GM23338 (cell line): ENCODE results near the gene SART3. TPM values are rescaled to one million over a fixed set of nuclear protein-coding genes. Genes with fewer than 3 reads are reported as not detected.

Experiments used
- ATAC-seq: fragments of 200-7000 bp; cut with Tn5 transposase; 3 replicates; pipeline ENCODE4 v1.9.1; 2020
- DNase-seq: peaks from one replicate; pipeline ENCODE4 v3.0.0-alpha.2; 2015; ENCODE audit warnings: low spot score
- H2AFZ ChIP-seq: fragments of 200-600 bp; sonication (generic); 2 replicates; pipeline ENCODE4 v1.8.0; 2016; ENCODE audit warnings: antibody characterized with exemption, mild to moderate bottlenecking, moderate library complexity
- H3F3A ChIP-seq: fragments of 200-600 bp; sonication (generic); replicated peaks from 2 replicates; pipeline ENCODE4 v1.8.0; 2017; ENCODE audit warnings: antibody characterized with exemption, mixed run types, low read depth
- H3K27ac ChIP-seq: fragments of 200-600 bp; sonication (generic); 2 replicates; pipeline ENCODE4 v1.6.1; 2016; ENCODE audit warnings: low read depth
- H3K27me3 ChIP-seq: fragments of 200-600 bp; sonication (generic); 2 replicates; pipeline ENCODE4 v1.8.0; 2016; ENCODE audit warnings: mild to moderate bottlenecking, mixed run types, moderate library complexity; ENCODE audit not compliant: insufficient read depth
- H3K36me3 ChIP-seq: fragments of 200-600 bp; sonication (generic); 2 replicates; pipeline ENCODE4 v1.8.0; 2016; ENCODE audit warnings: mild to moderate bottlenecking; ENCODE audit not compliant: insufficient read depth
- H3K4me1 ChIP-seq: fragments of 200-600 bp; sonication (generic); 2 replicates; pipeline ENCODE4 v1.8.0; 2016; ENCODE audit warnings: mild to moderate bottlenecking, moderate library complexity; ENCODE audit not compliant: insufficient read depth
- H3K4me2 ChIP-seq: fragments of 200-600 bp; sonication (generic); 2 replicates; pipeline ENCODE4 v1.7.1; 2017; ENCODE audit warnings: mixed run types
- H3K4me3 ChIP-seq: fragments of 200-600 bp; sonication (generic); 2 replicates; pipeline ENCODE4 v1.6.1; 2016; ENCODE audit warnings: mixed run types
- H3K79me2 ChIP-seq: fragments of 200-600 bp; sonication (generic); replicated peaks from 2 replicates; pipeline ENCODE4 v1.8.0; 2017; ENCODE audit warnings: mild to moderate bottlenecking; ENCODE audit not compliant: insufficient read depth
- H3K9me2 ChIP-seq: fragments of 200-600 bp; sonication (generic); 2 replicates; pipeline ENCODE4 v1.8.0; 2017; ENCODE audit not compliant: insufficient read depth
- H4K20me1 ChIP-seq: fragments of 200-600 bp; sonication (generic); replicated peaks from 2 replicates; pipeline ENCODE4 v1.8.0; 2017; ENCODE audit warnings: mild to moderate bottlenecking; ENCODE audit not compliant: insufficient read depth
- H3K27ac Mint-ChIP-seq: 2 replicates; pipeline ENCODE4 v1.8.0; 2020; ENCODE audit warnings: inconsistent platforms, mild to moderate bottlenecking, moderate library complexity, mixed read lengths
- H3K27me3 Mint-ChIP-seq: 3 replicates; pipeline ENCODE4 v1.8.0; 2022; ENCODE audit warnings: low read depth, mild to moderate bottlenecking, moderate library complexity, mixed read lengths, inconsistent platforms; ENCODE audit not compliant: insufficient read depth, poor library complexity
- H3K36me3 Mint-ChIP-seq: 3 replicates; pipeline ENCODE4 v1.8.0; 2021; ENCODE audit warnings: low read depth, mild to moderate bottlenecking, inconsistent platforms, moderate library complexity, mixed read lengths
- H3K4me1 Mint-ChIP-seq: 3 replicates; pipeline ENCODE4 v1.8.0; 2020; ENCODE audit warnings: mild to moderate bottlenecking, inconsistent platforms, mixed read lengths
- H3K4me3 Mint-ChIP-seq: 3 replicates; pipeline ENCODE4 v1.8.0; 2021; ENCODE audit warnings: moderate library complexity, mild to moderate bottlenecking, inconsistent platforms, mixed read lengths
- H3K9me3 Mint-ChIP-seq: 3 replicates; pipeline ENCODE4 v1.8.0; 2020; ENCODE audit warnings: moderate library complexity, mild to moderate bottlenecking, inconsistent platforms, mixed read lengths
- CREB1 ChIP-seq: fragments of 250-450 bp; sonication (Bioruptor Pico); IDR thresholded peaks from 2 replicates; pipeline ENCODE4 v1.5.0; 2020; ENCODE audit warnings: low read depth, mild to moderate bottlenecking, moderate library complexity
- CTCF ChIP-seq, 2 experiments: fragments of 200-600 bp in 1 of 2; sonication (generic) in 1 of 2; conservative IDR thresholded peaks; 2 replicates each; pipeline versions ENCODE4 v1.5.1 to v1.6.1; 2016 to 2017; ENCODE audit warnings: antibody characterized with exemption in 2 of 2, low read depth in 2 of 2, mild to moderate bottlenecking in 2 of 2, moderate library complexity in 1 of 2
- ETS1 ChIP-seq: IDR thresholded peaks from 2 replicates; pipeline ENCODE4 v1.6.1; 2016; ENCODE audit warnings: antibody characterized with exemption
- EZH2 ChIP-seq: fragments of 200-600 bp; sonication (generic); IDR thresholded peaks from one replicate; pipeline ENCODE4 v1.8.0; 2017; ENCODE audit warnings: antibody characterized with exemption, mild to moderate bottlenecking, low read depth; ENCODE audit not compliant: unreplicated experiment
- EZH2phosphoT487 ChIP-seq: fragments of 200-600 bp; sonication (generic); IDR thresholded peaks from one replicate; pipeline ENCODE4 v1.8.1; 2018; ENCODE audit warnings: antibody characterized with exemption; ENCODE audit not compliant: unreplicated experiment
- JUNB ChIP-seq: IDR thresholded peaks from one replicate; pipeline ENCODE4 v1.6.1; 2016; ENCODE audit warnings: antibody characterized with exemption; ENCODE audit not compliant: unreplicated experiment
- NANOG ChIP-seq: IDR thresholded peaks from 2 replicates; pipeline ENCODE4 v1.6.1; 2016; ENCODE audit warnings: antibody characterized with exemption, borderline replicate concordance
- POLR2AphosphoS5 ChIP-seq: IDR thresholded peaks from 2 replicates; pipeline ENCODE4 v1.6.1; 2016; ENCODE audit warnings: antibody characterized with exemption, low read depth
- REST ChIP-seq: IDR thresholded peaks from one replicate; pipeline ENCODE4 v1.6.1; 2018; ENCODE audit warnings: antibody characterized with exemption; ENCODE audit not compliant: unreplicated experiment
- STAT1 ChIP-seq: IDR thresholded peaks from one replicate; pipeline ENCODE4 v1.6.1; 2016; ENCODE audit warnings: antibody characterized with exemption; ENCODE audit not compliant: unreplicated experiment
- ZNF114 ChIP-seq: fragments of 250-450 bp; sonication (Bioruptor Pico); IDR thresholded peaks from 2 replicates; pipeline ENCODE4 v1.5.0; 2020; ENCODE audit warnings: mild to moderate bottlenecking, moderate library complexity
- ZNF331 ChIP-seq: fragments of 250-450 bp; sonication (Bioruptor Pico); IDR thresholded peaks from 2 replicates; pipeline ENCODE4 v1.5.0; 2020; ENCODE audit warnings: low read depth, mild to moderate bottlenecking, moderate library complexity
- ZNF462 ChIP-seq: fragments of 250-450 bp; sonication (Bioruptor Pico); IDR thresholded peaks from 2 replicates; pipeline ENCODE4 v1.5.0; 2020; ENCODE audit warnings: mild to moderate bottlenecking, moderate library complexity
- polyA plus RNA-seq: library from polyadenylated mRNA; unstranded; fragments of >200 nt; fragmentation: Nextera tagmentation; extraction: Ambion mirVana; gene quantifications from 2 replicates; pipeline ENCODE4 v1.2.1, GENCODE V29; 2016
- total RNA-seq: library from RNA; depleted of rRNA; stranded (reverse); fragments of >200 nt; shearing (Covaris generic); gene quantifications from 2 replicates; pipeline ENCODE4 v1.2.3, GENCODE V29; 2014

Gene SART3
- total and polyA plus RNA-seq, 2 experiments from 2014 or later: 49.8 to 112 TPM

- DNase-seq (no peak), ATAC-seq (no peak)
- no peaks in the 10 kb centered on the region; the same call in 1 of the 2 replicates for H3K4me1 ChIP-seq
- no peak overlapping the region for H3K4me3 ChIP-seq
- H4K20me1 ChIP-seq: no peaks in the 10 kb centered on the region
- H3F3A ChIP-seq: no peaks in the 10 kb centered on the region
- no peak overlapping the region for H3K4me2 ChIP-seq
- peaks cover 6% of the 10 kb centered on the region for H3K27me3 Mint-ChIP-seq
- no peaks in the 10 kb centered on the region for H3K9me2 ChIP-seq
- peaks cover 22% of the 10 kb centered on the region for H3K4me1 Mint-ChIP-seq
- no peaks in the 10 kb centered on the region for H3K36me3 Mint-ChIP-seq
- H3K27me3 ChIP-seq: no peaks in the 10 kb centered on the region
- no peak overlapping the region for H3K27ac Mint-ChIP-seq
- H3K4me3 Mint-ChIP-seq: no peak overlapping the region
- TF ChIP-seq EZH2: no peak
- no peak for TF ChIP-seq CTCF (conservative IDR thresholded peaks at IDR 0.05; ENCODE audit: low read depth in 2 of 2)
- no peak for TF ChIP-seq CREB1
- no peak for TF ChIP-seq NANOG
- TF ChIP-seq JUNB: no peak
- TF ChIP-seq REST: no peak
- TF ChIP-seq STAT1: no peak
- no peak for TF ChIP-seq ZNF462 (CRISPR knock-in tag)
- no peak for TF ChIP-seq ZNF114
- TF ChIP-seq POLR2AphosphoS5: no peak
- no peak for TF ChIP-seq ZNF331 (CRISPR knock-in tag)
- TF ChIP-seq EZH2phosphoT487: no peak
- no peak for TF ChIP-seq ETS1
- H3K36me3 ChIP-seq: no peaks in the 10 kb centered on the region
- H3K9me3 Mint-ChIP-seq: no peaks in the 10 kb centered on the region
- H2AFZ ChIP-seq: no peak overlapping the region
- no peaks in the 10 kb centered on the region for H3K79me2 ChIP-seq
- no peak overlapping the region for H3K27ac ChIP-seq
These were observed 25.3 kb upstream of the SART3 start for GRCh38 chr12:108586306-108586705.
